D721Med (cell line): ENCODE measurements around the gene TRMT61A.

Experiments used
- DNase-seq: peaks from one replicate; pipeline ENCODE4 v3.0.0; 2011; ENCODE audit warnings: low spot score; ENCODE audit not compliant: insufficient read length
- FAIRE-seq: peaks from 2 replicates; lab custom pipeline; 2011; peaks lifted over from hg19 to GRCh38; lab: Jason Lieb, UNC
- TF ChIP-seq, protein P1 (sequence below): IDR thresholded peaks from 2 replicates; pipeline ENCODE4 v1.5.1; 2012; ENCODE audit warnings: mild to moderate bottlenecking, control low read depth; ENCODE audit not compliant: insufficient read depth; ENCODE audit errors: missing control alignments

TRMT61A gene

DNA sequence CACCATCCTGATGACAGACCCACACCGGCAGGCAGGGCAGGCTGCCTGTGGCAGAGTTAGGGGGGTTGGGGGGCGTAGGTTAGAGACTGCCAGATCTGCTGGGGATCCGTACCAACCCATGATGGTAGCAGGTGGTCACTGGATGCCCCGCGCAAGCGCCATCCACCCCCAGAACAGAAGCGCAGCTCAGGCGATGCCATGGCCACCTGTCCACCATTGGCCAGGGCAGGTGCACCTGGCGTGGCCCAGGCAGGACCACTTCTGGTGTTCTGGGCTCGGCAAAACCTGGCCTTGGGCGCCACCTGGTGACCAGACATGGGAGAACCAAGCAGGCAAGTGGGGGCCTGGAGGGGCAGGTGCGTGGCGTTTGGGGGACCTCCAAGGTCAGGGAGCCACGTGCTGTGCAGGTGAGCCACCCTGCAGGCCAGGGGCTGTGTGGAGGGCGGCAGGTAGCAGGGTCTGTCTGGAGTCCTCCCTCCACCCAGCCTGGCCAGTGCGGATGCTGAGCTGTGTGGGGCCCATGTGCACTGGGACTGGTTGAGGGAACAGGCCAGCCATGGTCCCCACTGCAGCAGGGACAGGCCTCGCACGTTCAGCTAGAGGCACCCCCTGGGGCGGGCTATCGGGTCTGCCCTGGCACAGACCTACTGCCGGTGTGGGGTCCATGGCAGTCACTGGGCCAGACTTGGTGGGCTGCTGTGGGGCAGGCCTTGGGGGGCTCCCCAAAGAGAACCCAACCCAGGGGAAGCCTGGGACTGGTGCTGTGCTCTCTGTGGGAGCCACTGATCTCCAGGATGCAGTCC, 17.9 kb downstream of the TRMT61A start:
- TF ChIP-seq, protein P1, sequence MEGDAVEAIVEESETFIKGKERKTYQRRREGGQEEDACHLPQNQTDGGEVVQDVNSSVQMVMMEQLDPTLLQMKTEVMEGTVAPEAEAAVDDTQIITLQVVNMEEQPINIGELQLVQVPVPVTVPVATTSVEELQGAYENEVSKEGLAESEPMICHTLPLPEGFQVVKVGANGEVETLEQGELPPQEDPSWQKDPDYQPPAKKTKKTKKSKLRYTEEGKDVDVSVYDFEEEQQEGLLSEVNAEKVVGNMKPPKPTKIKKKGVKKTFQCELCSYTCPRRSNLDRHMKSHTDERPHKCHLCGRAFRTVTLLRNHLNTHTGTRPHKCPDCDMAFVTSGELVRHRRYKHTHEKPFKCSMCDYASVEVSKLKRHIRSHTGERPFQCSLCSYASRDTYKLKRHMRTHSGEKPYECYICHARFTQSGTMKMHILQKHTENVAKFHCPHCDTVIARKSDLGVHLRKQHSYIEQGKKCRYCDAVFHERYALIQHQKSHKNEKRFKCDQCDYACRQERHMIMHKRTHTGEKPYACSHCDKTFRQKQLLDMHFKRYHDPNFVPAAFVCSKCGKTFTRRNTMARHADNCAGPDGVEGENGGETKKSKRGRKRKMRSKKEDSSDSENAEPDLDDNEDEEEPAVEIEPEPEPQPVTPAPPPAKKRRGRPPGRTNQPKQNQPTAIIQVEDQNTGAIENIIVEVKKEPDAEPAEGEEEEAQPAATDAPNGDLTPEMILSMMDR = peak; percentile 81
- FAIRE-seq (no peak), DNase-seq (peak; percentile 97)

DNA sequence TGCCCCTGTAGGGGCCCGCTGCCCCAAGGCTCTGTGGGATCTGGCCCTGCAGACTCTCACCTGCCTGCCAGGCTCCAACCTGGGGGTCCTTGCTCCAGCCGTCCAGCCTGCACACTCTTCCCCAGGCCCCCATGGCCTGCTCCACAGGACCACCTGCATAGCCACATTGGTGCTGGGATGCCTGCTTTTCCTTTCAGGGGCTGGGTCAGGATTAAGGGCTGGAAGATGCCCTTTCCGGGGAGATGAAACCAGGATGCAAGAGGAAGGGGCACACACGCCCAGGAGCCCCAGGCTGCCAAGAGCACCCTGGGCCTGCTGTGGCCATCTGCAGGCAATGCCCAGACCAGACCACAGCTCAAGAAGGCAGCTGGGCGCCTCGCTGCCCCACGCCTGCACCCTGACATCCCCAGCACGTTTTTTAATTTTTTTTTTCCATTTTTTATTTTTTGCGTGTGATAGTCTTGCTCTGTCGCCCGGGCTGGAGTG, 18.5 kb downstream of the TRMT61A start:
- no peak for FAIRE-seq
- TF ChIP-seq, protein P1 = no peak

DNA sequence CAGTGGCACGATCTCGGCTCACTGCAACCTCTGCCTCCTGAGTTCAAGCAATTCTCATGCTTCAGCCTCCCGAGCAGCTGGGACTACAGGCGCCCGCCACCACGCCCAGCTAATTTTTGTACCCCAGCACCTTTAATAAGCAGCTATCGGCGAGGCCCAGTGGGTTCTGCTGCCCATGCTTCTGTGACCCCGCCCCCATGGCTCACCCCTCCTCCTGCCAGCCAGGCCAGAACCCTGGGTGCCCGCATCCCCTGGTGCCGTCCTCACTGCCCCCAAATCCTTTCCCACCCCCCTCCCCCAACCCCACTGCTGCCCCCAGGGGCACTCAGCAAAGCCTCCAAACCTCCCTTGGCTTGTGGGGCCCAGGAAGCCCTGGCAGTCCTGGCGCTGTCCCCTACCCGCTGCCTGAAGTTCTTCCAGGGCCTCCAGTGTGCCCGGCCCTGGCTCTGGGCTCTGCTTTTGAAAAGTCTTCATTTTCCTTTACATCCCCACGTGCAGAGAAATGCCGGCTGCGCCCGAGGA, 19.0 kb downstream of the TRMT61A start:
- FAIRE-seq (no peak), DNase-seq (no peak)
- TF ChIP-seq, protein P1 = no peak

More for the DNA sequence above, 18.5 kb downstream of the TRMT61A start:
- no peak for DNase-seq

DNA sequence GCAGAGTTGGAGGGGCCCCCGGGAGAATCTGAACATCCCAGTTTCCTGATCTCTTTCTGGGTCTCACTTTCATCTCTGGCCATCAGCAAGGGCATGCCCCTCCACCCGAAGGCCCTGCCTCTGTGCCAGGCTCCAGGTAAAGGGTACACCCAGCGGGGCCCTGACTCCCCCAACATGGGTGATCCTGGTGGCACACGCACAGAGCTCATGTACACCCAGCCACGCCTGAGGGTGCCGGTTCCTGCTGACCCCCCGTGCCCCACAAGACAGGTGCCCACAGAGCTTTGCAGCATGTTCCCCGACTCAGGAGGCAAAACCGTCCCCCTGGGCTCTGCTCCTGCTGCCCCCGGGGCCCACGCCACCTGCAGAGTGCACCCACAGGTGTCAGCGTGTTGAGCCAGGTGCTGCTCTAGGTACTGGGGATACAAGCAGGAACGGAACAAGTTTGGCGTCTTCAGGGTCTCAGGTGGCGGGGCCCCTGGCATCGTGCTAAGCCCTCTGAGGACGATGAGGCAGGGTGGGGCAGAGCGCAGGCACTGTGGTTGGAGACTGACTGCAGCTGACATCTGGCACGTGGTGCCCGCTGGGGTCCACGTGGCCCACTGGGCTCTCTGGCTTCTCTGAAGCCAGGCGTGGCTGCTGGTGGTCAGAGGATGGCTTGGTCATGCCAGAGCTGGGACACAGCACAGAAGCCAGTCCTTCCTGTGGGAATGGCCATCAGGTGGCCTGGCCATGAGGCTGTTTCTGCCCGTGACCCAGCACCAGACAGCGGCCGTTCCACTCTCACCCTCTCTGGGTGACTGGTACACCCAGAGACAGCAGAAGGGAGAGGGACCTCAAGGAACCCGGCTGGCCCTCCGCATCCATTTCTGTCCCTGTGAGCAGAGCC, 19.7 kb downstream of the TRMT61A start:
- DNase-seq (no peak), FAIRE-seq (no peak)
- TF ChIP-seq, protein P1 = no peak

DNA sequence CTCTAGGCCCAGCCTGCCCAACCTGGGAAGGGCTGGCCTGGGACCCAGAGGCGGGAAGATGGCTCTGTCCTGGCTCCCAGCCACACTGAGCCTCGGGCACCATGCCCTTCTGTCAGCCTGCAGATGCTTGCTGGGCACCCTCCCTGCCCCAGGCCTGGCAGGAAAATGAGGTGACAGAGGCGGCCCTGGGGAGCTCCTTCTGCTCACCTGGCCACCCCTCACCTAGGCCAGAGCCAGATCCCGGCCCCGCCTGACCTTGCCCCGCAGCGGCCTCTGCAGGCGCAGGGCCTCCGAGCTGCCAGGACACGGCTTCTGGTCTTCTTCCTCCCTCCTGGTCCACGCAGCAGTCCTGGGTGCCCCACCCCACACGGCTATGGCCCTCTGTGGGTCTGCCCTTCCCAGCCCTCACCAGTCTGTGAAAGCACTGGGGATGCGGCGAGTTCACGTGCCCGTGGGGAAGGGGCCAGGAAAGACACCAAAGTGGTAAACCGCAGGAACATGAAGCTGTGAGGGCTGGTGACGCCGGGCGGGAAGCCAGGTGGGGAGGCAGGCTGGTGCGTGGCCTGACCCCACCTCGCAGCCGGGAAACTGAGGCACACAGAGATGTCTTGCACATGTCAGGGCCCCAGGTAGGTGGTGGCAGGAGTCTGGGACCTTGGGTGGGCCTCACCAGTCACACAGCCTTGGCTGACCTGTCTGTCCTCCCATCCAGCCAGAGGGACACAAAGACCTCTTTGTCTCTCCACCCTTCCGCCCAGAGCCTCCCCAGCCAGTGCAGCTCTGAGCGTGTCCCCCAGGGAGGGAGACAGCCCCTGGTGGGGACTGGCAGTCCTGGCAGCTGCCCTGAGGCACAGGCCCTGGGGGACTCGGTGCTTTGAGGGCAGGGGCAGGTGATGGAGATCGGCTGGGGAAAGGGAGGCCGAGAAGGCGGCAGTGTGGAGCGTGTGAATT, 20.6 kb downstream of the TRMT61A start:
- FAIRE-seq (no peak), DNase-seq (no peak)
- TF ChIP-seq, protein P1 = no peak
